ENCODE measurements around the gene SIDT2.

Gene SIDT2

GRCh38 chr11:117193130-117194020, 14.8 kb downstream of the SIDT2 start:
- peaks cover 6% of the 10 kb centered on the region for H3K4me1 ChIP-seq (ENCODE audit: insufficient read depth, low read length)

GRCh38 chr11:117194267-117194666, 15.7 kb downstream of the SIDT2 start:
- no peaks in the 10 kb centered on the region for H3K9me3 ChIP-seq (ENCODE audit: insufficient read depth, low read depth, low read length)
- H3K4me3 ChIP-seq (ENCODE audit: low read length) = no peak overlapping the region
- no peak overlapping the region for H3K27ac ChIP-seq (ENCODE audit: low read length)
- H3K27me3 ChIP-seq (ENCODE audit: insufficient read depth, low read length) = no peaks in the 10 kb centered on the region
- no peak overlapping the region for H3K9ac ChIP-seq (ENCODE audit: low read depth, low read length)
- peaks cover 35% of the 10 kb centered on the region for H3K36me3 ChIP-seq (ENCODE audit: insufficient read depth, low read depth, low read length)
- H3K4me1 ChIP-seq (ENCODE audit: insufficient read depth, low read length) = peaks cover 11% of the 10 kb centered on the region

More at GRCh38 chr11:117193130-117194020, 14.8 kb downstream of the SIDT2 start:
- H3K9me3 ChIP-seq (ENCODE audit: insufficient read depth, low read depth, low read length) = no peaks in the 10 kb centered on the region
- no peak overlapping the region for H3K9ac ChIP-seq (ENCODE audit: low read depth, low read length)
- H3K36me3 ChIP-seq (ENCODE audit: insufficient read depth, low read depth, low read length) = peaks cover 44% of the 10 kb centered on the region
- no peak overlapping the region for H3K4me3 ChIP-seq (ENCODE audit: low read length)
- no peak overlapping the region for H3K27ac ChIP-seq (ENCODE audit: low read length)
- H3K27me3 ChIP-seq (ENCODE audit: insufficient read depth, low read length) = no peaks in the 10 kb centered on the region

GRCh38 chr11:117195258-117195657, 16.7 kb downstream of the SIDT2 start:
- Histone ChIP-seq H3K4me1 (ENCODE audit: insufficient read depth, low read length) (peaks cover 18% of the 10 kb centered on the region), H3K27me3 (ENCODE audit: insufficient read depth, low read length) (no peaks in the 10 kb centered on the region), H3K27ac (ENCODE audit: low read length) (no peak overlapping the region), H3K9me3 (ENCODE audit: insufficient read depth, low read depth, low read length) (no peaks in the 10 kb centered on the region), H3K4me3 (ENCODE audit: low read length) (no peak overlapping the region), H3K9ac (ENCODE audit: low read depth, low read length) (no peak overlapping the region), H3K36me3 (ENCODE audit: insufficient read depth, low read depth, low read length) (peaks cover 26% of the 10 kb centered on the region)

DNA sequence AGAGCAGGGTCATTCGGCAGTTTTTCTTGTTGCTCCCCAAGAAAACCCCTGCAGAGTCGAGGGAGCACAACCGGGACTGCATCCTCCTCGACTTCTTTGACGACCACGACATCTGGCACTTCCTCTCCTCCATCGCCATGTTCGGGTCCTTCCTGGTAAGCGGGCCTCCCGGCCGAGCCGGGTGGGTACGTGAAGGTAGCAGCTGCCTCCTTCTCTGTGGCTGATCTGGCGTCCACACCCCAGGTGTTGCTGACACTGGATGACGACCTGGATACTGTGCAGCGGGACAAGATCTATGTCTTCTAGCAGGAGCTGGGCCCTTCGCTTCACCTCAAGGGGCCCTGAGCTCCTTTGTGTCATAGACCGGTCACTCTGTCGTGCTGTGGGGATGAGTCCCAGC, 17.2 kb downstream of the SIDT2 start:
- Histone ChIP-seq H3K36me3 (ENCODE audit: insufficient read depth, low read depth, low read length) (peaks cover 23% of the 10 kb centered on the region), H3K9ac (ENCODE audit: low read depth, low read length) (no peak overlapping the region), H3K4me1 (ENCODE audit: insufficient read depth, low read length) (peaks cover 18% of the 10 kb centered on the region), H3K27me3 (ENCODE audit: insufficient read depth, low read length) (no peaks in the 10 kb centered on the region), H3K27ac (ENCODE audit: low read length) (no peak overlapping the region), H3K4me3 (ENCODE audit: low read length) (no peak overlapping the region), H3K9me3 (ENCODE audit: insufficient read depth, low read depth, low read length) (no peaks in the 10 kb centered on the region)

- peak overlapping the region; percentile 68 for H3K27ac ChIP-seq (ENCODE audit: low read length)
- H3K9me3 ChIP-seq (ENCODE audit: insufficient read depth, low read depth, low read length) = no peaks in the 10 kb centered on the region
- H3K9ac ChIP-seq (ENCODE audit: low read depth, low read length) = no peak overlapping the region
- H3K4me3 ChIP-seq (ENCODE audit: low read length) = no peak overlapping the region
- no peaks in the 10 kb centered on the region for H3K27me3 ChIP-seq (ENCODE audit: insufficient read depth, low read length)
- peaks cover 25% of the 10 kb centered on the region for H3K4me1 ChIP-seq (ENCODE audit: insufficient read depth, low read length)
- peaks cover 17% of the 10 kb centered on the region for H3K36me3 ChIP-seq (ENCODE audit: insufficient read depth, low read depth, low read length)
Measured at GRCh38 chr11:117197006-117197405, 18.5 kb downstream of the SIDT2 start.

GRCh38 chr11:117197516-117198456, 19.2 kb downstream of the SIDT2 start:
- Histone ChIP-seq H3K4me3 (ENCODE audit: low read length) (peak overlapping the region; percentile 87), H3K27me3 (ENCODE audit: insufficient read depth, low read length) (no peaks in the 10 kb centered on the region), H3K9ac (ENCODE audit: low read depth, low read length) (peak overlapping the region; percentile 95; the same call in 1 of the 2 replicates), H3K36me3 (ENCODE audit: insufficient read depth, low read depth, low read length) (peaks cover 15% of the 10 kb centered on the region), H3K27ac (ENCODE audit: low read length) (peak overlapping the region; percentile 68), H3K9me3 (ENCODE audit: insufficient read depth, low read depth, low read length) (no peaks in the 10 kb centered on the region), H3K4me1 (ENCODE audit: insufficient read depth, low read length) (peaks cover 25% of the 10 kb centered on the region)

- peaks cover 20% of the 10 kb centered on the region for H3K36me3 ChIP-seq (ENCODE audit: insufficient read depth, low read depth, low read length)
- no peaks in the 10 kb centered on the region for H3K27me3 ChIP-seq (ENCODE audit: insufficient read depth, low read length)
- peaks cover 25% of the 10 kb centered on the region for H3K4me1 ChIP-seq (ENCODE audit: insufficient read depth, low read length)
- peak overlapping the region; percentile 68 for H3K27ac ChIP-seq (ENCODE audit: low read length)
- no peaks in the 10 kb centered on the region for H3K9me3 ChIP-seq (ENCODE audit: insufficient read depth, low read depth, low read length)
- H3K4me3 ChIP-seq (ENCODE audit: low read length) = peak overlapping the region; percentile 87
- peak overlapping the region; percentile 95 for H3K9ac ChIP-seq (ENCODE audit: low read depth, low read length)
Measured at GRCh38 chr11:117198613-117199012, 20.1 kb downstream of the SIDT2 start.

DNA sequence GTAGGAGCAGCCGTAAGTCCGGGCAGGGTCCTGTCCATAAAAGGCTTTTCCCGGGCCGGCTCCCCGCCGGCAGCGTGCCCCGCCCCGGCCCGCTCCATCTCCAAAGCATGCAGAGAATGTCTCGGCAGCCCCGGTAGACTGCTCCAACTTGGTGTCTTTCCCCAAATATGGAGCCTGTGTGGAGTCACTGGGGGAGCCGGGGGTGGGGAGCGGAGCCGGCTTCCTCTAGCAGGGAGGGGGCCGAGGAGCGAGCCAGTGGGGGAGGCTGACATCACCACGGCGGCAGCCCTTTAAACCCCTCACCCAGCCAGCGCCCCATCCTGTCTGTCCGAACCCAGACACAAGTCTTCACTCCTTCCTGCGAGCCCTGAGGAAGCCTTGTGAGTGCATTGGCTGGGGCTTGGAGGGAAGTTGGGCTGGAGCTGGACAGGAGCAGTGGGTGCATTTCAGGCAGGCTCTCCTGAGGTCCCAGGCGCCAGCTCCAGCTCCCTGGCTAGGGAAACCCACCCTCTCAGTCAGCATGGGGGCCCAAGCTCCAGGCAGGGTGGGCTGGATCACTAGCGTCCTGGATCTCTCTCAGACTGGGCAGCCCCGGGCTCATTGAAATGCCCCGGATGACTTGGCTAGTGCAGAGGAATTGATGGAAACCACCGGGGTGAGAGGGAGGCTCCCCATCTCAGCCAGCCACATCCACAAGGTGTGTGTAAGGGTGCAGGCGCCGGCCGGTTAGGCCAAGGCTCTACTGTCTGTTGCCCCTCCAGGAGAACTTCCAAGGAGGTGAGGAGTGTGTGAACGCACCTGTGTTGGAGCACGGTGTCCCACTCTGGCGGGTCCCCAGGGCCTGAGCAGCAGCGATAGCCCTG, 20.7 kb downstream of the SIDT2 start, which contains the start of gene TAGLN:
TAGLN (plus strand) TSS at position 318 of the 863 bp plus-strand sequence. CDS start 3,644 bp downstream, outside the sequence.
- H3K27me3 ChIP-seq (ENCODE audit: insufficient read depth, low read length) = no peaks in the 10 kb centered on the region
- H3K4me3 ChIP-seq (ENCODE audit: low read length) = peak within 1 kb of the TSS; percentile 87
- peak within 1 kb of the TSS; percentile 95 for H3K9ac ChIP-seq (ENCODE audit: low read depth, low read length)
- peak within 1 kb of the TSS; percentile 68 for H3K27ac ChIP-seq (ENCODE audit: low read length)
- H3K36me3 ChIP-seq (ENCODE audit: insufficient read depth, low read depth, low read length) = peaks cover 27% of the 10 kb centered on the region
- H3K9me3 ChIP-seq (ENCODE audit: insufficient read depth, low read depth, low read length) = no peaks in the 10 kb centered on the region
- peaks cover 25% of the 10 kb centered on the region for H3K4me1 ChIP-seq (ENCODE audit: insufficient read depth, low read length)

GRCh38 chr11:117199916-117200812, 21.6 kb downstream of the SIDT2 start:
- Histone ChIP-seq H3K9me3 (ENCODE audit: insufficient read depth, low read depth, low read length) (no peaks in the 10 kb centered on the region), H3K4me3 (ENCODE audit: low read length) (peak overlapping the region; percentile 87), H3K36me3 (ENCODE audit: insufficient read depth, low read depth, low read length) (peaks cover 36% of the 10 kb centered on the region), H3K27me3 (ENCODE audit: insufficient read depth, low read length) (no peaks in the 10 kb centered on the region), H3K4me1 (ENCODE audit: insufficient read depth, low read length) (peaks cover 25% of the 10 kb centered on the region), H3K9ac (ENCODE audit: low read depth, low read length) (peak overlapping the region; percentile 95), H3K27ac (ENCODE audit: low read length) (peak overlapping the region; percentile 62)

Data from iPS-20b (cell line).